Activated gamma-delta T cell treated with anti-CD3 and anti-CD28 coated beads, Interleukin-2, amount 50 U/mL, for 16 hours (primary cell): ENCODE results near the gene NDST1.

Experiments used
- DNase-seq: peaks from one replicate; pipeline ENCODE4 v3.0.0-alpha.2; 2020; ENCODE audit warnings: low read depth

NDST1 gene

DNA sequence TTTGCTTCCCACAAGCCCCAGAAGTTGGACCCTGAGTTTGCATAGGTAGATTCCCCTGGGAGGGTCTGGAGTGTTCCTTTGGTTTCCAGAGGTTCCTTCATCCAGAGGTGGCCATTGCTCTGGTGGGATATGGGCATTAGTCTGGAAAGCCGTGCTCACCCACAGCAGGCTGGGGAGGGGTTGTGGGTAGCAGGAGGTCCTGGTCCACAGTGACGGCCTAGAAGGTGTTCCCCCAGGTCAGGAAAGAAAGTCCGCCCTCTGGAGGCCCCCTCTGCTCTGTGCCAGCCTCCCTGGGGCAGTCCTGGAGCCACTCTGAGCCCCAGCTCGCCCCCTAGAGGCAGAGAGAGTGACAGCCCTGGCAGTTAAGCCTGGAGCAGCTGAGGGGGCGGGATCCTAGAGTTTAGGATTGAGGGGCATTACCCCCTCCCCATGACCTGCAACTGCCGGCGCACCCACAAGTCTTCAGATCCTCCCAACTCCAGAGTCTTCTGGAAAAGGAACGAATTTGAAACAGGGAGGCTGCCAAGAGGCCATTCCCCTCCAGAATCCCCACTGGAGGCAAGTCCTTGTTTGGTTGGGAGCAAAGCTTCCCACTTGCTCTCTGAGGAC is 36.8 kb downstream of the NDST1 start:
- DNase-seq: peak; percentile 17

DNA sequence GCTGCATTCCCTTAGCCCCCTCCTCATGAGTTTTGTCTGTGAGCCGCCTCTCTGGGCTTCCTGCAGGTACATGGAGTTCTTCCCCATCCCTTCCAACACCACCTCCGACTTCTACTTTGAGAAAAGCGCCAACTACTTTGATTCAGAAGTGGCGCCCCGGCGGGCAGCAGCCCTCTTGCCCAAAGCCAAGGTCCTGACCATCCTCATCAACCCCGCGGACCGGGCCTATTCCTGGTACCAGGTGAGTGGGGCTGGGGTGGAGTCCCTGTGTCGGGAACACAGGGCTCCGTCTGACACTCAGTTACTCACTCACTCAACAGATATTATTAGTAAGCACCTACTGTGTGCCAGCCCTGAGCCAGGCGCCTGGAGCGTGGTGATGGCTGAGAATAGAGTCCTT is 37.3 kb downstream of the NDST1 start:
- no peak for DNase-seq

DNA sequence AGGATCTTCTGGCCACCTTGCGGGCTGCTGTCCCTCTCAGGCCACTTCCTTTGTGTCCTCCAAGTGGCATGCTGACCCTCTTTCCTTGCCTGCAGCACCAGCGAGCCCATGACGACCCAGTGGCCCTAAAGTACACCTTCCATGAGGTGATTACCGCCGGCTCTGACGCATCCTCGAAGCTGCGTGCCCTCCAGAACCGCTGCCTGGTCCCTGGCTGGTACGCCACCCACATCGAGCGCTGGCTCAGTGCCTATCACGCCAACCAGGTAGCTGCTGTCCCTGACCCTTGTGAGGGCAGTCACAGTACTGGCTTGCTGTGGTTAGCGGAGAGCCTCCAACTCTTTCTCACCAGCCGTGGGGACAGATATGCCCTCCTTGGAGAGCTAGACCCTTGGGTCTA is 40.2 kb downstream of the NDST1 start:
- DNase-seq: no peak

DNA sequence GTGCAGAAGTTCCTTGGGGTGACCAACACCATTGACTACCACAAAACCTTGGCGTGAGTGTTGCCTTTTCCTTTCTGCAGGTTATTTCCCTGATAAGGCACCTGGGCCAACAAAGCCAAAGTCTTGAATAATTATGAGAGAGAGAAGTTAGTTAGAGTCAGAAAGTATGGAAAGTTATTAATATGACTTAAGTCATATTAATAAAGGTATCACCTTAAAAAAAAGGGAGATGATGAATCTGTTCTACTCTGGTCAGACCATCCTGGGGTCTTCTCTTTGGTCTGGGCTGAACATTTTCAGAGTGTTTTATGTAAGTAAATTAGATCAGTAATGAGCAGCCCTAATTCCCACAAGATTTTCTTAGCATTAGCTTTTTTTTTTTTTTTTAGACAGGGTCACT is 41.8 kb downstream of the NDST1 start:
- DNase-seq: no peak

DNA sequence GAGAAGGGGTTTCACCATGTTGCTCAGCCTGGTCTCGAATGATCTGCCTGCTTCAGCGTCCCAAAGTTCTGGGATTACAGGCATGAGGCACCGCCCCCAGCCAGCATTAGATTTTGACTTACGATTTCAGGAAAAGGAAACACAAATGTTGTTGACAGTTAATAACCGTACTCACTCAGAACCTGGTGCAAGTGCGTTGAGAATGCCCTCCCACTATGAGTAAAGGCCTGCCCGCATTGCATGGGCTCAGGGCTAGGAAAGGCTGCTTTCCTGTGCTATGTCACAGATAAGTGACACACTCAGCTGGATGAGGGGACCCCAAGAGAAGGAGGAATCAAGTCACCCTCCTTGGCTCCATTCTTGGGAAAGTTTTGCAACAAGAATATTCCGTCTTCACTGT is 42.4 kb downstream of the NDST1 start:
- no peak for DNase-seq

DNA sequence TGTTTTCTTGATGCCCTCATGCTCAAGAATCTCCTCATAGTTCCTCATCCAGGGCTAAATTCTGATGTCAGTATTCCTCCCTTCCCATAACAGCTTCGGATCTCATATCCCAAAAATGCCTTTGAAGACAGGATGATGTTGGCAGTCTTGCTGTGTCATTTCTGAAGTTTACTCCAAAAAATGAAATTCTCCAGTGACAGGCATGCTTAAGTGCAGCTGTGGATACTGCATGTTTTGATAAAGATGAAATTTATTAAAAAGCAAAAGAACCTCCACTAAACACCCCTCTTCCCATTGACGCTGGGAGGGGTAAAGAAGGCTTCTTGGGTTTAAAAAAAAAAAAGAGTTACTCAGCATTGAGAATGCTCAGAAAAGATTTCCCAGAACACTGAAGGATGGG is 43.1 kb downstream of the NDST1 start:
- DNase-seq: no peak

DNA sequence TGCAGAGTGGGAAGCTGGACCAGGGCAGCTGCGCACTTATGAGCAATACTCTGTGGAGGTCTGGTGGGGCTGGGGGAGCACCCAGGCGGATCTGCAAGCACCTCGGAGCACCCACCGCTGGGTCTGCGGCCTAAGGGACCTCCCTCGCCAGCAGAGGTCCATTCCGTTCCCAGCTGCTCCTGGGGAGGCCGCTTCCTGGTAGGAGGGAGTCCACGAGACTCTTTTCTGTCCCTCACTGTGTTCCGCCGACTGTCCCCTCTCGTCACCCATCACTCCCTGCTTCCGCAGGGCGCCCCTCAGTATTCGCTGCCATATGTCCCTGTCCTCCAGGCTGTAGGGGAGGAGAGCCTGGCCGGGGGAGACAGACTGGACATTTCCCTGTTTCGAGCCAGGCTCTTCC is 45.5 kb downstream of the NDST1 start:
- no peak for DNase-seq

DNA sequence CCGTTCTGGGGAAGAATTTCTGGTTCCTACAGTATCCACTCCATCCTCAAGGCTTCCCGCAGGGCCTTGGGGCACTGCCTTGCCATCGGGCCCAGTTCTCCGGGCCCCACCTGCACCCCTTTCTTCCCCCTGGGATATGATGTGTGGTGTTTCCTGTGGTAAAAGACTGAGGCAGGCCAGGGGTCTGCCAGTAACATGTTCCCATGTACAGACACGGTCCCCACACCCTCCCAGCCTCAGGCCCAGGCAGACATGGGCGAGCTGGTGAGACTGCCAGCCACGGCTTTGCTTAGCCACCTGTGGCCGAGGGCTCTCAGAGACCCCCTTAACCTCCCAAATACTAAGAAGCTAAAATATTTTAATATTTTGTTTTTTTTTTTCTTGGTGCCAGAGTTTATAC is 46.0 kb downstream of the NDST1 start:
- DNase-seq: no peak

DNA sequence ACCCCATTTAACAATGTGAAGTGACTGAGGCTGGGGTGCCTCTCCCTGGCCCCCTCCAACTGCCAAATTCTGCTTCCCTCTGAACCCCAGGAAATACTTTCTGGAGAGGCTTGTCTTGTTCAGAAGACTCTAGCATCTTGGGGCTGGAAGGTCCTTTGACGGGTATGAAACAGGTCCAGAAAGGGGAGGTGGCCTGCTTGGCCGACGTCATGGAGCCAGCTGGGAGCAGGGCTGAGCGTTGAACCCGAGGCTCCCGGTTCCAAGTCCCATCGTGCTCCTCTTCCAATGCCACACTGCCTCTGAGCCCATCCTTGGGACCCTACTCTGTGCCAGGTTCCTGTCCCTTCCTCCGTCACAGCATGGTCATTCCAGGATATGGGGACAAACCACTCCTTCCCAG is 46.9 kb downstream of the NDST1 start:
- no peak for DNase-seq

DNA sequence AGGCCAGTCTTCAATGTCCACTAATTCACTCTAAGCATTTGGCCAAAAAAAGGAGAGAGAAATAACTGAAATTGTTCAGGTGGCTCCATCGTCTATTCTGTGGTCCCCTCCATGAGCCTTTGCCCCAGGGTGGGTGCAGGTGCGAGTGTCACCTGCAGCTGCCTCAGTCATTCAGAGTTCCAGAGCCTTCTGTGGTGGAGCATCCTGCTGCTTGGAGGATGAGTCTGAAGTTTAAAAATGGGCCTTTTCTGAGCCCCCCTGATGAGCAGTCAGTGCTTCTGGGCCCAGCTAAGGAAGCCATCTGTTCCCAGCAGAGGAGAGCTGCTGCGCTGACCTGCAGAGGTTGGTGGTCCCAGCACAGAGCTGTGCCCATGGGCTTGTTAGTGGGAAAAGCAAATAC is 48.2 kb downstream of the NDST1 start:
- DNase-seq: no peak

DNA sequence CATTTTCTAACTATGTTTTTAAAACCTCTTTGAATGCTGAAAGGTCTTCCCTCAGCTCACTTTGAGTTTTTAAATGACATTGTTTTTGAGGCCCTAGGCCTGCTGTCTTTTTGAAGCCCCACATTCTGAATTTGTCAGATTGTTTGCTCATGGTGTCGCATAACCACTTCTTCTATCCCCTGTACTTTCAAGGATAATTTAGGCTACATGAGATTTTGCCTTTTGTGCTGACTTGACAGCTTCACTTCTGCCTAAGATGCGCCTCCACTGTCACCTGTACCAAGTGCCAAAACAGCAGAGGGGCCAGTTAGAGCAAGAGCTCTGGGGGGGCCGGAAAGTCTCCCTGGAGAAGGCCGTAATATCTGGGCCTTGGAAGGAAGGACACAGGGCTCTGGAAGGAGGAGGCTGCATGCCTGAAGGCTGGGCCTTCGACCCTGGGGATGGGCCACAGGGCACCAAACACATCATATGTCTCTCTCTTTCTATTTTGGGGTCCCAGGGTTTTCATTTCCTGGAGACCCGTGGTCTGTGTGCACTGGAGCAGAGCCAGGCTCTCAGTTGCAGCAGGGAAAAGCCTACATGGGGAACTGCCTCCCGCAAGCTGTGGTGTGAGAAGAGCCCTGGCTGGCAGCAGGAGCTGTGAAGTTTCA is 49.1 kb downstream of the NDST1 start:
- DNase-seq: no peak

DNA sequence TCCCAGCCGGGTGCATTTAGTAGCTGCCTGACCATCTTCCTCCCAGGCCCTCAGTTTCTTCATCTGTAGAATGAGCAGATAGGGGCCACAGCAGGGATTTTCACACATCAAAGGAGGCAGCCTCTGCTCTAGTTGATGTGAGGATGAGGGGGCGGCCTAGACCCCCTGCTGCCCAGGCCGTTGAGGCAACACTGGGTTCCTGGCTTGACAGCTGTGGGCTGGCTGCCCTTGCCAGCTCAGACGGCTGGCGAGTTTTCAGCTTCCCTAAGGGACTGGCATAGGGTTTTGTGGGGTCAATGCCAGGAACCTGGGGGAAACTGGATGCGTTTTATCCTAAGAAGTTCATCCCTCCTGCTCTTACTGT is 49.6 kb downstream of the NDST1 start:
- no peak for DNase-seq

DNA sequence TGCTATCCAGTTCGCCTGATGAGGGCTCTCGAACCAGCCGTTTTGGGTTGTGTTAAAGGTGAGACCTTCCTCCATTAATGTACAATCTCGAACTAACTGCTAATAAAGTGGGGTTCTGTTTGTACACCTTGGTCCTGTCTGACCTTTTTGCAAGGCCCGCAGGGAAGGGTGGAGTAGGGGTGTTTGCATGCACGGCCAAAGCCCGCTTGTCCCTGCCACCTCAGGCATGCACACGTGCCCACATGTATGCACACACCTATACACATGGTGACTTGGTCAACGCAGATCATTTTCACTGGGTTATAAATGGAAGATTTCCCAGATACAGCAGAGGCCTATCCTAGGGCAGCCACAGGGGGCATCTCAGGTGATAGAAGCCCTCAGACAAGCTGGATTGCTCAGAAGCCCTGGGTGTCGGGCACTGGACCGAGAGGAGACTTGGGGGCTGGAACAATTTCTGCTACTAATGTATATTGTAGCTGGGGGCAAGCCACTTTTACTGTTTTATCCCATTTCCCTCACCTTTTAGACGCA is 50.2 kb downstream of the NDST1 start:
- DNase-seq: no peak

DNA sequence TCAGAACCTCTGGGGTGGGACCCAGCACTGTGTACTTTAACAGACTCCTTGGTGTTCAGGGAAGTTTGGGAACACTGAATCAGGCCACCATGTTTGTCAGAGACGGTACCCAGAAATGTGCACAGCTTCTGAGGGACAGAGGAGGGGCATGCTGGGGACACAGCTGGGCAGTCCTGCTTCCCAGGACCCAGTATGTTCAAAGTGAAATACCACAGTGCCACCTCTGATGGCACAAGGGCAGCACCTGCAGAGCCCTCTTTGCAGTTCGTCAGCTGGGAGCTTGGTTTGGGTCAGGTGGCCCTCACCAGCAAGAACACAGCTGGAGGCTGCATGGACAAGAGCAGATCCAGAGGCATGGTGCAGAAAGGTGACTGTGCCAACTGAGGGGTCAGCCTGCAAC is 51.2 kb downstream of the NDST1 start:
- no peak for DNase-seq

DNA sequence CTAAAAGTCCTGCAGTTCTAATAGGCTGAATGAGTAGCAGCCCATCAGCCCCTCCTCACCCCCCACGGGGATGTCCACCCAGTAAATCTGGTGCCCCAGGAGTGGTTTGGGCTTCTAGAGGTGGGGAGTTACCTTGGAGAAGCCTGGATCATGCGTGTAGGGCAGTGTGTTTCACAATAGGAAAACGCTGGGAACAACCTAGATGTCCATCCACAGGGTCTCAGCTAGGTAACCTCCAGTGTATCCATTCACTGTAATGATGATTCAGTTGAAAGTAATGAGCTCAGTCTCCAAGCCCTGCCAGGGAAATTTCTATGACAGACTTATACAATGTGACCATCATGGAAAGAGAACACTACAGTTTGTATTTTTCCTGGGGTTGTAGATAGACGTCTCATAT is 51.8 kb downstream of the NDST1 start:
- no peak for DNase-seq

DNA sequence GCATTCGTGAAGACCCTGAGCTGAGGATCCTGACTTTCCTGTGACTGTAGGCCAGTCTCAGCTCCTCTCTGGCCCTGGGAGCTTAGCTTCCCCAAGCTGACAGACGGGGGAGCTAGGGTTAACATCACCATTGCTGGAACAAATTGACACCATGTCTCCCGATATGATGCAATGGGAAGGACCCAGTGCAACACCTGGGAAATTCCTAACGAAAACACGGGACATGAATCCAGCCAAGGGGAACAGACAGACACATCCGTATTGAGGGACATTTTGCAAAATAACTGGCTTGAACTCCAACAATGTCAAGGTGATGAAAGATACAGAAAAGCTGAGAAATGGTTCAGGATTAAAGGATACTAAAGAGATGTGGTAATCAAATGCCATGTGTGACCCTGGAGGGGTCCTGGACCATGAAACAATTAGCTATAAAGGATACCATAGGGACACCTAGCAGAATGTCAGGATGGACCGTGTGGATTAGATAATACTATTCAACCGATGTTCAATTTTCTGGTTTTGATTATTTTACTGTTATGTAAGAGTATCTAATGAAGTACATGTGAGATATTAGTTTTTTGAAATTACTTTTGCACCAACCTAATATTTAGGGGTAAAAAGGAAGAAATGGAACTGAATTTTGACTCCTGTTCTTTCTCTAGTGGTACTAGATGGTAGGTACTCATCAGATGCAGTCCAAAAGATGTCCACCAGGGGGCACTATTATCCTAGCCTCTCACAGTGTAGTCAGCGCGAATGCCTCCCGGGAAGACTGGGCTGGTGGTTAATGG is 52.7 kb downstream of the NDST1 start:
- DNase-seq: peak; percentile 82

DNA sequence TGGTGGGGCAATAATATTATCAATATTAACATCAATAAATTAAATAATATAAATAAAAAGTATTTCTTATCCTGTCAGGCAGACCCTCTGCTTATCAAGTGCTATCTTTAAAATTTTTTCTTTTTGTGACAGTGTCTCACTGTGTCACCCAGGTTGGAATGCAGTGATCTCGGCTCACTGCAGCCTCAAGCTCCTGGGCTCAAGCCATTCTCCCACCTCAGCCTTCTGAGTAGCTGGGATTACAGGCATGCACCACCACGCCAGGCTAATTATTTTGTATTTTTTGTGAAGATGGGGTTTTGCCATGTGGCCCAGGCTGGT is 53.2 kb downstream of the NDST1 start:
- no peak for DNase-seq

DNA sequence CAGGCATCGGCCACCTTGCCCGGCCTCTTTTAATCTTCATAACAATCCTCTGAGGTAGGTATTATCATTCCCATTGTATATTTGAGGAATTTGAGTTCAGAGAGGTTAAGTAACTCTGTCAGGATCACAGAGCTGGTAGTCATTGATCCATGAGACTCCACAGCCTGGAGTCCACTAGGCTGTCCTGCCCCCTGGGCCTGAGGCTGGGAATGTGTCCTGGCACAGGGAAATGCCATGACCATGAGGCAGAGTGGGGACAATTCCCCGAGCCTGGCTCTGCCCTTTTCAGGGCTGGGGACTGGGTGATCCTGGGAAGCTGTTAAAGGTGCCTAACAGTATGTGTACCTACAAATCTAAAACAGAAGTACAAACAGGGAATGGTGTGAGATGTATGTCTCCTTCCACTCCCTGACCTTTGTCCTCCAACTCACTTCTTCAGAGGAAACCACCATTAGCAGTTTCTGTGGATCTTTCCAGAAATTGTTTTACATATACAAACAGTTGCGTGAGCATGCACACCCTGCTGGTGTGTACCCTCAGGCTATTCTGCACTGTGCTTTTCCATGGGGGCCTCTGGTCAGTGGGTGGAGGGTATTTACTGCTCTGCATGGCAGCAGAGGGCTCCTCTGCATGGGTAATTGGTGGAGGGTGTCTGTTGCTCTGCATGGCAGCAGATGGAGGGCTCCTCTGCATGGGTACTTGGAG is 53.8 kb downstream of the NDST1 start:
- DNase-seq: no peak

DNA sequence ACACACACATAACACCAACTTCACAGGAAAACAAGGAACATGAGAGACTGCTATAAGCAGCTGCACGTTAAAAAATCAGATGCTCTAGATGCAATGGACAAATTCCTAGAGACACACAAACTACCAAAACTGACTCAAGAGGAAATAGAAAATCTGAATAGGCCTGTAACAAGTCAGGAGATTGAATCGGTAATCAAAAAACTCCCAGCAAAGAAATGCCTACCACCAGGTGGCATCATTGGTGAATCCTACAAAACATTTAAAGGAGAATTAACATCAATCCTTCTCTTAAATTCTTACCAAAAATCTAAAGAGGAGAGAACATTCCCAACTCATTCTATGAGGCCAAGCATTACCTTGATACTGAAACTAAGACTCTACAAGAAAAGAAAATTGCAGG is 54.9 kb downstream of the NDST1 start:
- no peak for DNase-seq

DNA sequence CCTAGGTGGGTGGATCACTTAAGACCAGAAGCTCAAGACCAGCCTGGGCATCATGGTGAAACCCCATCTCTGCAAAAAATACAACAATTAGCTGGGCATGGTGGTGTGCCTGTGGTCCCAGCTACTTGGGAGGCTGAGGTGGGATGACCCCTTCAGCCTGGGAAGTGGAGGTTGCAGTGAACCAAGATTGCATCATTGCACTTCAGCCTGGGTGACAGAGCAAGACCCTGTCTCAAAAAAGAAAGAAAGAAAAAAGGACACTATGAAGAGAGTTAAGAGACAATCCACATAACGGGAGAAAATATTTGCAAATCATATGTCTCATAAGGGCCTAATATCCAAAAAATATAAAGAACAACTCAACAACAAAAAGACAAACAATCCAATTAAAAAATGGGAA is 57.9 kb downstream of the NDST1 start:
- DNase-seq: no peak

DNA sequence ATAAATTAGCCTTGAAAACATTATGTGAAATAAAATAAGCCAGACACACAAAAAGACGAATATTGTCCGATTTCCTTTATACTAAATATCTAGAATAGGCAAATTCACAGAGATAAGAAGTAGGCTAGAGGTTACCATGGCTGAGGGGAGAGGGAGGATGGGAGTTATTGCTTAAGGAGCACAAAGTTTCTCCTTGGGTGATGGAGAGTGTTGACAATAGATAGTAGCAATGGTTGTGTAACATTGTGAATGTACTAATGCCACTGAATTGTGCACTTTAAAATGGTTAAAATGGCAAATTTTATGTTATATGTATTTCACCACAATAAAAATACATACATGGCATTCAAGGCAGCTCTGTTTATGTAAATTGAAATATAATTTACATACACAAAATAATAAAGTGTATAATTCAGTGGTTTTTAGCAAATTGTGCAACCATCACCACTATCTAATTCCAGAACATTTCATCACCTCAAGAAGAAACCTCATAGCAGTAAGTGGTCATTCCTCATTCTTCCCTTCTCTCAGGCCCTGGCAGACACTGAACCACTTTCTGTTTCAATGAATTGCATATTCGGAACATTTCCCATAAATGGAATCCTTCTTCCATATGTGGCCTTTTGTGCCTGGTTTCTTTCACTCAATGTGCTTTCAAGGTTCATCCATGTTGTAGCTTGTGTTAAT is 59.2 kb downstream of the NDST1 start:
- DNase-seq: no peak

DNA sequence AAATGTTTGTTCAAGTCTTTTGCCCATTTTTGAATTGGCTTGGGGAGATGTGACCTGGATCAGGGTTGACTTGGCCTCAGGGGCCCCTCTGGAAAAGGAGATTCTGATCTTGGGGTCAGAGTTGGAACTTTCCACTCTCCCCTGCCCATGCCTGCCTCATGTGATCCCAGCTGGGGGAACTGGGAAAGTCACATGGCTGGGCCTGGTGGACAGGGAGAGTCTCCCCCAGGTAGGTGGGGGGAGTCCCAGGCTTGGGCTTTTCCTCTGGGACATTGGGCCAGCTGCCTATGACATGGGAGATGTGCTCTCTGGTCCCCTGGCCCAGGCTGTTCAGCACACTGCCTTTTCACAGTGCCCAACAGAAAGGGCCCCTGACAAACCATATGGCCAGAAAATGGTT is 60.7 kb downstream of the NDST1 start:
- no peak for DNase-seq
